Stomach (tissue), 9 donors: ENCODE results near the gene TMEM203. TPM values are rescaled to one million over a fixed set of nuclear protein-coding genes. Genes with fewer than 3 reads are reported as not detected.
"Not testable (repeated sequence)": the region's sequence is repeated elsewhere in the genome, so short reads cannot be mapped to it uniquely, and the experiment has no call there.

Experiments
- DNase-seq, 2 donors: peaks; one replicate each; pipeline versions ENCODE4 v3.0.0 to v3.0.0-alpha.2; 2013 to 2019
- H3K27ac ChIP-seq, 5 donors: fragments of 200-600 bp in 4 of 5; sonication (generic) in 4 of 5; one replicate each; pipeline ENCODE4 v1.5.1; 2013 to 2019; ENCODE audit warnings: mild to moderate bottlenecking in 1 of 5, moderate library complexity in 1 of 5
- H3K27me3 ChIP-seq, 3 donors: fragments of 200-600 bp; sonication (generic); one replicate each; pipeline ENCODE4 v1.5.1; 2017 to 2019; ENCODE audit warnings: mixed run types in 1 of 3
- H3K36me3 ChIP-seq, 4 donors: fragments of 200-600 bp; sonication (generic); 1 replicate in 3 of 4; 2 replicates in 1 of 4; pipeline ENCODE4 v1.5.1; 2016 to 2019
- H3K4me1 ChIP-seq, 4 donors: fragments of 200-600 bp; sonication (generic); one replicate each; pipeline ENCODE4 v1.5.1; 2016 to 2019
- H3K4me3 ChIP-seq, 4 donors: fragments of 200-600 bp; sonication (generic) in 3 of 4; one replicate each; pipeline ENCODE4 v1.5.1; 2016 to 2019; ENCODE audit warnings: mild to moderate bottlenecking in 1 of 4
- H3K9me3 ChIP-seq, 4 donors: fragments of 200-600 bp; sonication (generic); one replicate each; pipeline ENCODE4 v1.5.1; 2016 to 2019
- CTCF ChIP-seq, 7 experiments: fragments of 450-650 bp in 4 of 7; fragments of 200-600 bp in 3 of 7; sonication (generic) in 3 of 7; IDR thresholded peaks; one replicate each; pipeline ENCODE4 v1.5.1; 2016 to 2019; ENCODE audit warnings: antibody characterized with exemption in 7 of 7, control low read depth in 2 of 7, mild to moderate bottlenecking in 1 of 7
- EP300 ChIP-seq: sonication (generic); formaldehyde crosslinking; IDR thresholded peaks from one replicate; pipeline ENCODE4 v1.6.1; 2017; ENCODE audit warnings: antibody characterized with exemption
- POLR2A ChIP-seq, 4 donors: fragments of 450-650 bp; IDR thresholded peaks; one replicate each; pipeline ENCODE4 v1.6.1; 2016; ENCODE audit warnings: antibody characterized with exemption in 4 of 4, control low read depth in 2 of 4, mild to moderate bottlenecking in 1 of 4, moderate library complexity in 1 of 4
- POLR2AphosphoS5 ChIP-seq, 3 donors: sonication (generic); formaldehyde crosslinking; IDR thresholded peaks; one replicate each; pipeline ENCODE4 v1.6.1; 2016; ENCODE audit warnings: antibody characterized with exemption in 3 of 3
- WGBS, 5 donors: extraction: QIAGEN DNeasy Blood & Tissue Kit in 3 of 5; methylation state at CpG; one replicate each; pipeline versions ENCODE4 v1.1.5 to v1.1.7; 2013 to 2018; 5-methylcytosine and 5-hydroxymethylcytosine counted together
- intact Hi-C: fragments of 100-400 bp; cut with DNase I; formaldehyde crosslinking; loops from one replicate; pipeline ENCODE4 v1.15.1; 2023; ENCODE audit warnings: low total_unique reads
- polyA plus RNA-seq, 3 donors: library from polyadenylated mRNA; stranded (reverse); fragments of 200-250 nt; gene quantifications; one replicate each; pipeline ENCODE4 v1.2.3, GENCODE V29; 2013
- total RNA-seq, 5 donors: library from RNA; depleted of rRNA; stranded (reverse); fragments of >200 nt; gene quantifications; one replicate each; pipeline versions ENCODE4 v1.1.0 to v1.2.3, GENCODE V29; 2014 to 2016
- donor health status: healthy with polysubstance abuse.
- donor health status: Bipolar disorder and iron deficiency.
- donor health status: healthy.

Gene TMEM203
- total and polyA plus RNA-seq, 8 donors = 20.6 to 37.0 (median 29.4) TPM

GRCh38 chr9:137244486-137245449 lies 39.3 kb upstream of the TMEM203 start:
- Histone ChIP-seq H3K4me3 (no peak overlapping the region), H3K27me3 (no peaks in the 10 kb centered on the region), H3K9me3 (no peaks in the 10 kb centered on the region), H3K4me1 (peaks cover 25 to 35% (median 33%) of the 10 kb centered on the region in 4 donors), H3K36me3 (peaks cover 16 to 22% (median 21%) of the 10 kb centered on the region in 4 donors), H3K27ac (no peak overlapping the region)
- TF ChIP-seq CTCF (IDR thresholded peaks at IDR 0.05) (no peak), EP300 (no peak), POLR2AphosphoS5 (IDR thresholded peaks at IDR 0.05) (no peak), POLR2A (IDR thresholded peaks at IDR 0.05) (no peak)
- 57 to 71% (median 66%) methylated on average over 21 to 36 of the region's 36 CpGs for WGBS, 5 donors
- intact Hi-C loops = no loop called here
- peak in 1 of 2 donors; percentile 42 for DNase-seq

GRCh38 chr9:137243626-137244485 lies 38.4 kb upstream of the TMEM203 start:
- TF ChIP-seq POLR2A (IDR thresholded peaks at IDR 0.05) (no peak), CTCF (IDR thresholded peaks at IDR 0.05) (no peak), POLR2AphosphoS5 (IDR thresholded peaks at IDR 0.05) (peak in 2 of 3 donors; percentile 21 to 34), EP300 (no peak)
- 58 to 66% (median 62%) methylated on average over 8 to 15 of the region's 15 CpGs for whole genome bisulfite sequencing, 5 donors
- no peak overlapping the region for H3K27ac ChIP-seq

GRCh38 chr9:137243266-137243625 lies 37.8 kb upstream of the TMEM203 start:
- H3K27ac ChIP-seq, intact Hi-C loops, H3K9me3 ChIP-seq, DNase-seq, H3K27me3 ChIP-seq: not testable (repeated sequence)
- H3K4me3 ChIP-seq = peak overlapping the region in 3 of 4 donors; percentile 75 to 94 (median 89)
- peaks cover 28 to 50% (median 48%) of the 10 kb centered on the region in 4 donors for H3K4me1 ChIP-seq
- H3K36me3 ChIP-seq = peaks cover 16 to 22% (median 21%) of the 10 kb centered on the region in 4 donors
- 87 to 92% (median 88%) methylated on average over 15 to 18 of the region's 18 CpGs for WGBS, 5 donors

More at GRCh38 chr9:137243626-137244485, 38.4 kb upstream of the TMEM203 start:
- peaks cover 16 to 22% (median 21%) of the 10 kb centered on the region in 4 donors for H3K36me3 ChIP-seq
- H3K4me3 ChIP-seq = peak overlapping the region in 1 of 4 donors; percentile 12
- intact Hi-C loops = no loop called here
- peaks cover 28 to 44% (median 42%) of the 10 kb centered on the region in 4 donors for H3K4me1 ChIP-seq
- no peak for DNase-seq
- H3K9me3 ChIP-seq = no peaks in the 10 kb centered on the region
- no peaks in the 10 kb centered on the region for H3K27me3 ChIP-seq

- intact Hi-C loops = no loop called here
Measured at GRCh38 chr9:137242269-137243203, 37.1 kb upstream of the TMEM203 start.

More at GRCh38 chr9:137242269-137243203, 37.1 kb upstream of the TMEM203 start:
- H3K4me3 ChIP-seq = peak overlapping the region; percentile 73 to 94 (median 82)
- peak overlapping the region; percentile 82 to 97 (median 92) for H3K27ac ChIP-seq
- WGBS, 5 donors = 54 to 69% (median 59%) methylated on average over 35 to 36 of the region's 36 CpGs
- H3K36me3 ChIP-seq = peaks cover 16 to 22% (median 21%) of the 10 kb centered on the region in 4 donors
- H3K27me3 ChIP-seq = no peaks in the 10 kb centered on the region
- H3K4me1 ChIP-seq = peaks cover 30 to 57% (median 55%) of the 10 kb centered on the region in 4 donors
- TF ChIP-seq CTCF (IDR thresholded peaks at IDR 0.05) (no peak), POLR2AphosphoS5 (IDR thresholded peaks at IDR 0.05) (peak in 1 of 3 donors; percentile 4)
- DNase-seq = no peak
- H3K9me3 ChIP-seq = no peaks in the 10 kb centered on the region
